Measurements from ENCODE around the gene POLR3GL.

The POLR3GL gene

GRCh38 chr1:145937436-145937835 lies 27.1 kb upstream of the POLR3GL start:
- TF ChIP-seq CTCF (IDR thresholded peaks at IDR 0.05; ENCODE audit: borderline replicate concordance, insufficient read depth, low read depth, low read length), result no peak
- no peak overlapping the region for H3K4me3 ChIP-seq (ENCODE audit: low read depth, low read length)

- H3K4me3 ChIP-seq (ENCODE audit: low read depth, low read length), result no peak overlapping the region
- TF ChIP-seq CTCF (IDR thresholded peaks at IDR 0.05; ENCODE audit: borderline replicate concordance, insufficient read depth, low read depth, low read length), result no peak
These were observed 22.1 kb upstream of the POLR3GL start for GRCh38 chr1:145942405-145942804.

GRCh38 chr1:145942871-145943270 lies 21.6 kb upstream of the POLR3GL start:
- no peak for TF ChIP-seq CTCF (IDR thresholded peaks at IDR 0.05; ENCODE audit: borderline replicate concordance, insufficient read depth, low read depth, low read length)
- no peak overlapping the region for H3K4me3 ChIP-seq (ENCODE audit: low read depth, low read length)

GRCh38 chr1:145944532-145944931 lies 20.0 kb upstream of the POLR3GL start:
- H3K4me3 ChIP-seq (ENCODE audit: low read depth, low read length), result no peak overlapping the region
- no peak for TF ChIP-seq CTCF (IDR thresholded peaks at IDR 0.05; ENCODE audit: borderline replicate concordance, insufficient read depth, low read depth, low read length)

GRCh38 chr1:145946477-145946986 lies 18.0 kb upstream of the POLR3GL start:
- no peak for TF ChIP-seq CTCF (IDR thresholded peaks at IDR 0.05; ENCODE audit: borderline replicate concordance, insufficient read depth, low read depth, low read length)
- no peak overlapping the region for H3K4me3 ChIP-seq (ENCODE audit: low read depth, low read length)

GRCh38 chr1:145947551-145947950 lies 16.9 kb upstream of the POLR3GL start:
- no peak for TF ChIP-seq CTCF (IDR thresholded peaks at IDR 0.05; ENCODE audit: borderline replicate concordance, insufficient read depth, low read depth, low read length)
- no peak overlapping the region for H3K4me3 ChIP-seq (ENCODE audit: low read depth, low read length)

- H3K4me3 ChIP-seq (ENCODE audit: low read depth, low read length), result no peak overlapping the region
- TF ChIP-seq CTCF (IDR thresholded peaks at IDR 0.05; ENCODE audit: borderline replicate concordance, insufficient read depth, low read depth, low read length), result no peak
These were observed 15.3 kb upstream of the POLR3GL start for GRCh38 chr1:145949219-145949618.
